HG03571 (cell line): ENCODE data around the gene NKX6-2.
"Not testable (repeated sequence)": the region's sequence is repeated elsewhere in the genome, so short reads cannot be mapped to it uniquely, and the experiment has no call there.

Experiments
- ATAC-seq: cut with Tn5 transposase; IDR thresholded peaks from one replicate; pipeline ENCODE4 v1.9.1; 2021; ENCODE audit not compliant: unreplicated experiment

Gene NKX6-2

GRCh38 chr10:132783940-132784865, 1.7 kb downstream of the NKX6-2 start:
- ATAC-seq = no peak

- ATAC-seq = no peak
These were observed 2.6 kb downstream of the NKX6-2 start for GRCh38 chr10:132783165-132783939.

- no peak for ATAC-seq
These were observed 4.4 kb downstream of the NKX6-2 start for GRCh38 chr10:132781556-132781955.

GRCh38 chr10:132780356-132780755, 5.6 kb downstream of the NKX6-2 start:
- no peak for ATAC-seq

GRCh38 chr10:132779549-132780294, 6.2 kb downstream of the NKX6-2 start:
- no peak for ATAC-seq

GRCh38 chr10:132777441-132777840, 8.5 kb downstream of the NKX6-2 start:
- no peak for ATAC-seq

GRCh38 chr10:132776821-132777220, 9.1 kb downstream of the NKX6-2 start:
- no peak for ATAC-seq

GRCh38 chr10:132776186-132776585, 9.8 kb downstream of the NKX6-2 start:
- ATAC-seq = no peak

GRCh38 chr10:132774902-132775863, 10.8 kb downstream of the NKX6-2 start:
- no peak for ATAC-seq

GRCh38 chr10:132774181-132774901, 11.6 kb downstream of the NKX6-2 start:
- ATAC-seq = no peak

GRCh38 chr10:132772816-132773215, 13.1 kb downstream of the NKX6-2 start:
- ATAC-seq = not testable (repeated sequence)

GRCh38 chr10:132770061-132771021, 15.6 kb downstream of the NKX6-2 start:
- ATAC-seq = no peak

- ATAC-seq = no peak
These were observed 17.4 kb downstream of the NKX6-2 start for GRCh38 chr10:132768346-132769248.

- no peak for ATAC-seq
These were observed 19.7 kb downstream of the NKX6-2 start for GRCh38 chr10:132766291-132766690.

- ATAC-seq = no peak
These were observed 20.5 kb downstream of the NKX6-2 start for GRCh38 chr10:132765435-132765834.

GRCh38 chr10:132764108-132764507, 21.8 kb downstream of the NKX6-2 start:
- ATAC-seq = no peak

GRCh38 chr10:132763545-132763944, 22.4 kb downstream of the NKX6-2 start:
- no peak for ATAC-seq
